T47D (cell line): ENCODE measurements around the gene UBAC2.

Experiments used
- DNase-seq, 2 experiments: peaks; one replicate each; pipeline versions ENCODE4 v3.0.0 to v3.0.0-alpha.2; 2011 to 2012; ENCODE audit warnings: low read depth in 1 of 2, low spot score in 1 of 2
- JUND ChIP-seq: IDR thresholded peaks from 2 replicates; pipeline ENCODE4 v1.6.1; 2012; ENCODE audit warnings: low read depth
- in situ Hi-C: cut with HindIII; loops from 2 replicates; pipeline ENCODE4 v1.10.0; 2016; ENCODE audit warnings: low sequenced_read_pairs, low pct_unique_long_range_greater_than_20kb

UBAC2 gene

DNA sequence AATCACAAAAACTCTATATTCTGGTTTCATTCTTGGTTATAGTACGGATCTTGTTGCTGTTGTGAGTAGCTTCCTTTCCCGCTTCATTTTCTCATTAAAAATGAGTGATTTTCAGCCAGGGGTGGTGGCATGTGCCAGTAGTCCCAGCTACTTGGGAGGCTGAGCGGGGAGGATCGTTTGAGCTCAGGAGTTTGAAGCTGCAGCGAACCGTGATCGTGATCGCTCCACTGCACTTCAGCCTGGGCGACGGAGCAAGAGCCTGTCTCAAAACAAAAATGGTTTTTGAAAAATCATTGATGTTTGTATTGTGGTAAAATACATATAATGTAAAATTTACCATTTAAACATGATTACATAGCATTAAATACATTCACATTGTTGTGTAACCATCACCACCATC, 229.0 kb downstream of the UBAC2 start:
- DNase-seq, result no peak
- no peak for TF ChIP-seq JUND
- in situ Hi-C loops, result no loop called here

DNA sequence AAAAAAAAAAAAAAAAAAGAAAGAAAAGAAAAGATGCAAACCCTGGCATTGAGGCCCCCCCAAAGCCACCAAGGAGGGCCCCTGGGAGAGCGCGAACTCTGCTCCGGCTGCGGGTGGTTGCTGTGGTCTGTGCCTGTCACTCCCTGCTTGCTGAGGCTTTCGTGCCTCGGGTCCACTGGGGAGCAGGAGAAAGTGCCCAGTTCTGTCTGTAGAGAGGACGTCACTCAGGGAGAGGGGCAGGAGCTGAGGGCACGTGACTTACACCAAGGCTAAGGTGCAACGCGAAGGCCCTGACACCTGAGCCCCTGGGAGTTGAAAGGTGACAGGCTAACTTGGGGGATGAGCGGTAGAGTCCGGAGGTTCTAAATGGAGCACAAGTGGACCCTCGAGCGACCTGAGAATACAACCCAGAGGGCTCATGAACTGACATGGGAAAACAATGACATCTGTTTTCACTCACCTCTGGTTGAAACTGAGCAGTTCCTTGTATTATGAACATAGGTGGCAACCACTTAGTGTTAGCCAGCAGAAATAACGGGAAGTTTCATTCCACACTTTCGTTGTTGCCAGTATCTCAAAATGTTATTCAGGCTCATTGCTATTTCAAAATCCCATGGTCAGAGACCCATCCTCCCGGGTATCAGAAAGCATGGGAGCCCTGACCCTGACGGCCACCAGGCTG, 231.4 kb downstream of the UBAC2 start:
- no peak for DNase-seq
- in situ Hi-C loops, result no loop called here
- no peak for TF ChIP-seq JUND

DNA sequence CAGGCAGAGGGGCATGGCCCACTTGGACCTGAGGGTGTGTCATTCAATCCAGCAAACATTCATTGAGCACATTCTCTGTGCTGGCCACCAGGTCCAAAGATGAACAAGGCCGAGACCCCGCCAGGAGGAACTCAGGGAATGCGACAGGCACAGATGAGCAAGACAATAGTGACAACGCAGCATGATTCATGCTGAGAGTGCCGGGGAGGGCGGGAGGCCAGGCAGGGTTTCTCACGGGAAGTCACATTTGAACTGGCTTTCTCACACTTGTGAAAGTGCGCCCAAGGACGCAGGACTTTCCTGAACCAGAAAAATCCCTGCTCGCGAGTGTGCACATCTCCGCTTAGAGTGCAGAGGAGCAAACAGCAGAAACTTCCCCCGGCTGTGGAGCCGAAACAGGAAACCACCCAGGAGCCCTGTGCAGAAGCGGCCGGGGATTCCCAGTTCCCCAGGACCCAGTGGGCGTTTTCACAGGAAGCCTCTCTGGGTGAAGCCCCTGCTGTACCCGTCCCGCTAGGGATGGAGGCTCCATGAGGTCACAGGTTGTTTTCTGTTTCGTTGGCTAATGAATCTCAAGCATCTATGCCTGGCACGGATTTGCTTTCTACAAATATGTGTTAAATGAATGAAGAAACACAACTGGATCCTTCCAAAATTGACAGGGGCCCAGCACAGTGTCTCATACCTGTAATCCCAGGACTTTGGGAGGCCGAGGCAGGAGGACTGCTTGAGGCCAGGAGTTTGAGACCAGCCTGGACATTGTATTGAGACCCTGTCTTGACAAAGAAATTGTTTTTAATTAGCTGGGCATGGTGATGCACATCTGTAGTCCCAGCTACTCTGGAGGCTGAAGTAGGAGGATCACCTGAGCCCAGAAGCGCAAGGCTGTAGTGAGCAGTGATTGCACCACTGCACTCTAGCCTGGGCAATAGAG, 232.2 kb downstream of the UBAC2 start:
- in situ Hi-C loops, result no loop called here
- no peak for DNase-seq

DNA sequence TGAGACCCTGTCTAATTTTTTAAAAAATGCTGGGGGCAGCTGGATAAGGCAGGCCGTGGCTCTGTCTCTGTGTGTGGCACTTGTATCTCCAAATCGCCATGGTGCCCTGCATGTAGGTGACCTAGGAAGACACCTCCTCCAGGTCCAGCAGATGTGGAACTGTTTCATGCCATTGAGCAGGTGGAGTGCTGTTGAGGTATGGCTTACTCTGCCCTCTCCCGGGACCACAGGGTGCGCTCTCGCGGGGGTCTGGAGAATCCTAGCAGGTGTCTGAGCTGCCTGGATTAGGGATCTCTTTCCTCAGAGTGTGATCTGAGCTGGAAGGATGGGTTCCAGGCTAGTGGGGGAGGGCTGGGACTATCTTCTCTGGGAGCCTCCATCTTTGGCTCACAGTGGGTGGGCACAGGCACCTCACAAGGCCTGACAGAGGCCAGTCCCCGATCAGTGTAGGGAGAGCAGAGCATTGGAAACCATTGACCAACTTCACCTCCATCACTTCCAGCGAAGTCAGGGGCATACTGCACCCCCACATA, 233.0 kb downstream of the UBAC2 start:
- TF ChIP-seq JUND, result no peak
- in situ Hi-C loops, result no loop called here
- DNase-seq, result no peak

More for the DNA sequence above, 232.2 kb downstream of the UBAC2 start:
- no peak for TF ChIP-seq JUND

DNA sequence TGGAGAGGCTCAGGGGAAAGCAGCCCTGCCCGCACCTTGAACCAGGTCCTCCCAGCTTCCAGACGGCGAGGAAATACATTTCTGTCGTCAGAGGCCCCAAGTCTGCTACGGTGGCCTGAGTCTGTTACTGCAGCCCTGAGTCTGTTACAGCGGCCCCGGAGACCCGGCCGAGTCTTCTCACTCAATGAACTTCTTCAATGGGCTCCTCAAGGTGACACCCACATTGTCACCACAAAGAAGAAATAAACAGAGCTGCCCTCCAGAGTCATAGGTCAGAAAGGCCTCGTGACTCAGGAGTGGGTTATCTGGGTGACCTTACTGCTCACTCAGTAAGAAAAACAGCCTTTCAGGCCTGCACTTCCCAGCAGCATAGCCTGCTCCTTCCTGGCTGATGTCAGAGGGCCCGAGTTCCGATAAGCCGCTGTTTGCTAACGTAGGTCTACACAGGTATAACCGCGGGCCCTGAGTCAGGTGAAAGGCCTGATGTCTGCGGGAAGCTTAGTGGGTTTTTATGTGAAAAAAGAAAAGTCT, 233.7 kb downstream of the UBAC2 start:
- in situ Hi-C loops, result no loop called here
- DNase-seq, result no peak
- TF ChIP-seq JUND, result no peak

DNA sequence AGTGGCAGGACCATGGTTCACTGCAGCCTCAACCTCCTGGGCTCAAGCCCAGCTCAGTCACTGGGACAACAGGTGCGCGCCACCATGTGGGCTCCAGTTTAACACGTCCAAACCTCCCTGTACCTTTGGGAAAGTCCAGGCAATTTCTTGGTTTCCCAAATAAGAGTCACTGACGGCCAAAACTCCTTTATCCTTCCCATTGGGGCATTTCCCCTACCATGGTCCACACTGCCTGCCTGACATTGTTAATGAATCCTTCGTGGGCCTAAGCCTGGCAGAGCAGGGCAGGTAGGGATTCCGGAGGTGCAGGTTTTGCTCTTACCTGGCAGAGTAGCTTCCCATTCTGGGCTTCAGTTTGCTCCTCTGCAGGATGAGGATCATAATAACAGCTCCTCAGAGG, 234.5 kb downstream of the UBAC2 start:
- no peak for TF ChIP-seq JUND
- in situ Hi-C loops, result no loop called here
- DNase-seq, result no peak

DNA sequence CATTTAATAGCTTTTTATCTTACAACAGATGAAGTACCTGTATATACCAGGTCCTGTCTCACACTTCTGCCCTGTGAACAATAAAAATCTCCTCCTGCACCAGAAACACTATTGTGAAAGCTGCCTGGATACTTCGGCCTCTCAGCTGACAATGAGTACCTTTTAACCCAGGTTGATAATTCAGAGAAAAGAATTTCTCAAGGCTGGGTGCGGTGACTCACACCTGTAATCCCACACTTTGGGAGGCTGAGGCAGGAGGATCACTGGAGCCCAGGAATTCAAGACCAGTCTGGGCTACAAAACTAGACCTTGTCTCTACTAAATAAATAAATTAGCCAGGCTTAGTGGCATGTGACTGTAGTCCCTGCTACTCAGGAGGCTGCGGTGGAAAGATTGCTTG, 235.3 kb downstream of the UBAC2 start:
- DNase-seq, result no peak
- in situ Hi-C loops, result no loop called here
- no peak for TF ChIP-seq JUND
